GM23338 (cell line): ENCODE measurements around the gene C12orf56. TPM values are rescaled to one million over a fixed set of nuclear protein-coding genes. Genes with fewer than 3 reads are reported as not detected.

Experiments
- ATAC-seq: fragments of 200-7000 bp; cut with Tn5 transposase; 3 replicates; pipeline ENCODE4 v1.9.1; 2020
- DNase-seq: peaks from one replicate; pipeline ENCODE4 v3.0.0-alpha.2; 2015; ENCODE audit warnings: low spot score
- H2AFZ ChIP-seq: fragments of 200-600 bp; sonication (generic); 2 replicates; pipeline ENCODE4 v1.8.0; 2016; ENCODE audit warnings: antibody characterized with exemption, mild to moderate bottlenecking, moderate library complexity
- H3F3A ChIP-seq: fragments of 200-600 bp; sonication (generic); replicated peaks from 2 replicates; pipeline ENCODE4 v1.8.0; 2017; ENCODE audit warnings: antibody characterized with exemption, mixed run types, low read depth
- H3K27ac ChIP-seq: fragments of 200-600 bp; sonication (generic); 2 replicates; pipeline ENCODE4 v1.6.1; 2016; ENCODE audit warnings: low read depth
- H3K27me3 ChIP-seq: fragments of 200-600 bp; sonication (generic); 2 replicates; pipeline ENCODE4 v1.8.0; 2016; ENCODE audit warnings: mild to moderate bottlenecking, mixed run types, moderate library complexity; ENCODE audit not compliant: insufficient read depth
- H3K36me3 ChIP-seq: fragments of 200-600 bp; sonication (generic); 2 replicates; pipeline ENCODE4 v1.8.0; 2016; ENCODE audit warnings: mild to moderate bottlenecking; ENCODE audit not compliant: insufficient read depth
- H3K4me1 ChIP-seq: fragments of 200-600 bp; sonication (generic); 2 replicates; pipeline ENCODE4 v1.8.0; 2016; ENCODE audit warnings: mild to moderate bottlenecking, moderate library complexity; ENCODE audit not compliant: insufficient read depth
- H3K4me2 ChIP-seq: fragments of 200-600 bp; sonication (generic); 2 replicates; pipeline ENCODE4 v1.7.1; 2017; ENCODE audit warnings: mixed run types
- H3K4me3 ChIP-seq: fragments of 200-600 bp; sonication (generic); 2 replicates; pipeline ENCODE4 v1.6.1; 2016; ENCODE audit warnings: mixed run types
- H3K79me2 ChIP-seq: fragments of 200-600 bp; sonication (generic); replicated peaks from 2 replicates; pipeline ENCODE4 v1.8.0; 2017; ENCODE audit warnings: mild to moderate bottlenecking; ENCODE audit not compliant: insufficient read depth
- H3K9me2 ChIP-seq: fragments of 200-600 bp; sonication (generic); 2 replicates; pipeline ENCODE4 v1.8.0; 2017; ENCODE audit not compliant: insufficient read depth
- H4K20me1 ChIP-seq: fragments of 200-600 bp; sonication (generic); replicated peaks from 2 replicates; pipeline ENCODE4 v1.8.0; 2017; ENCODE audit warnings: mild to moderate bottlenecking; ENCODE audit not compliant: insufficient read depth
- H3K27ac Mint-ChIP-seq: 2 replicates; pipeline ENCODE4 v1.8.0; 2020; ENCODE audit warnings: inconsistent platforms, mild to moderate bottlenecking, moderate library complexity, mixed read lengths
- H3K27me3 Mint-ChIP-seq: 3 replicates; pipeline ENCODE4 v1.8.0; 2022; ENCODE audit warnings: low read depth, mild to moderate bottlenecking, moderate library complexity, mixed read lengths, inconsistent platforms; ENCODE audit not compliant: insufficient read depth, poor library complexity
- H3K36me3 Mint-ChIP-seq: 3 replicates; pipeline ENCODE4 v1.8.0; 2021; ENCODE audit warnings: low read depth, mild to moderate bottlenecking, inconsistent platforms, moderate library complexity, mixed read lengths
- H3K4me1 Mint-ChIP-seq: 3 replicates; pipeline ENCODE4 v1.8.0; 2020; ENCODE audit warnings: mild to moderate bottlenecking, inconsistent platforms, mixed read lengths
- H3K4me3 Mint-ChIP-seq: 3 replicates; pipeline ENCODE4 v1.8.0; 2021; ENCODE audit warnings: moderate library complexity, mild to moderate bottlenecking, inconsistent platforms, mixed read lengths
- H3K9me3 Mint-ChIP-seq: 3 replicates; pipeline ENCODE4 v1.8.0; 2020; ENCODE audit warnings: moderate library complexity, mild to moderate bottlenecking, inconsistent platforms, mixed read lengths
- CREB1 ChIP-seq: fragments of 250-450 bp; sonication (Bioruptor Pico); IDR thresholded peaks from 2 replicates; pipeline ENCODE4 v1.5.0; 2020; ENCODE audit warnings: low read depth, mild to moderate bottlenecking, moderate library complexity
- CTCF ChIP-seq, 2 experiments: fragments of 200-600 bp in 1 of 2; sonication (generic) in 1 of 2; conservative IDR thresholded peaks; 2 replicates each; pipeline versions ENCODE4 v1.5.1 to v1.6.1; 2016 to 2017; ENCODE audit warnings: antibody characterized with exemption in 2 of 2, low read depth in 2 of 2, mild to moderate bottlenecking in 2 of 2, moderate library complexity in 1 of 2
- ETS1 ChIP-seq: IDR thresholded peaks from 2 replicates; pipeline ENCODE4 v1.6.1; 2016; ENCODE audit warnings: antibody characterized with exemption
- EZH2 ChIP-seq: fragments of 200-600 bp; sonication (generic); IDR thresholded peaks from one replicate; pipeline ENCODE4 v1.8.0; 2017; ENCODE audit warnings: antibody characterized with exemption, mild to moderate bottlenecking, low read depth; ENCODE audit not compliant: unreplicated experiment
- EZH2phosphoT487 ChIP-seq: fragments of 200-600 bp; sonication (generic); IDR thresholded peaks from one replicate; pipeline ENCODE4 v1.8.1; 2018; ENCODE audit warnings: antibody characterized with exemption; ENCODE audit not compliant: unreplicated experiment
- JUNB ChIP-seq: IDR thresholded peaks from one replicate; pipeline ENCODE4 v1.6.1; 2016; ENCODE audit warnings: antibody characterized with exemption; ENCODE audit not compliant: unreplicated experiment
- NANOG ChIP-seq: IDR thresholded peaks from 2 replicates; pipeline ENCODE4 v1.6.1; 2016; ENCODE audit warnings: antibody characterized with exemption, borderline replicate concordance
- POLR2AphosphoS5 ChIP-seq: IDR thresholded peaks from 2 replicates; pipeline ENCODE4 v1.6.1; 2016; ENCODE audit warnings: antibody characterized with exemption, low read depth
- REST ChIP-seq: IDR thresholded peaks from one replicate; pipeline ENCODE4 v1.6.1; 2018; ENCODE audit warnings: antibody characterized with exemption; ENCODE audit not compliant: unreplicated experiment
- STAT1 ChIP-seq: IDR thresholded peaks from one replicate; pipeline ENCODE4 v1.6.1; 2016; ENCODE audit warnings: antibody characterized with exemption; ENCODE audit not compliant: unreplicated experiment
- ZNF114 ChIP-seq: fragments of 250-450 bp; sonication (Bioruptor Pico); IDR thresholded peaks from 2 replicates; pipeline ENCODE4 v1.5.0; 2020; ENCODE audit warnings: mild to moderate bottlenecking, moderate library complexity
- ZNF331 ChIP-seq: fragments of 250-450 bp; sonication (Bioruptor Pico); IDR thresholded peaks from 2 replicates; pipeline ENCODE4 v1.5.0; 2020; ENCODE audit warnings: low read depth, mild to moderate bottlenecking, moderate library complexity
- ZNF462 ChIP-seq: fragments of 250-450 bp; sonication (Bioruptor Pico); IDR thresholded peaks from 2 replicates; pipeline ENCODE4 v1.5.0; 2020; ENCODE audit warnings: mild to moderate bottlenecking, moderate library complexity
- polyA plus RNA-seq: library from polyadenylated mRNA; unstranded; fragments of >200 nt; fragmentation: Nextera tagmentation; extraction: Ambion mirVana; gene quantifications from 2 replicates; pipeline ENCODE4 v1.2.1, GENCODE V29; 2016
- total RNA-seq: library from RNA; depleted of rRNA; stranded (reverse); fragments of >200 nt; shearing (Covaris generic); gene quantifications from 2 replicates; pipeline ENCODE4 v1.2.3, GENCODE V29; 2014

The C12orf56 gene
- total and polyA plus RNA-seq, 2 experiments from 2014 or later = 6.4 to 9.3 TPM

GRCh38 chr12:64395739-64396138 is 5.2 kb upstream of the C12orf56 start:
- DNase-seq = no peak
- peaks cover 7% of the 10 kb centered on the region; the same call in 1 of the 2 replicates for H3K27me3 ChIP-seq
- no peaks in the 10 kb centered on the region for H3K9me2 ChIP-seq
- H3K27ac ChIP-seq = no peak overlapping the region
- no peaks in the 10 kb centered on the region for H3K79me2 ChIP-seq
- peaks cover 9% of the 10 kb centered on the region for H3K27me3 Mint-ChIP-seq
- no peak overlapping the region for H3K27ac Mint-ChIP-seq
- H3K36me3 ChIP-seq = no peaks in the 10 kb centered on the region
- H3K4me1 ChIP-seq = peaks cover 8% of the 10 kb centered on the region; the same call in 1 of the 2 replicates
- no peaks in the 10 kb centered on the region for H3F3A ChIP-seq
- no peaks in the 10 kb centered on the region for H3K36me3 Mint-ChIP-seq
- no peaks in the 10 kb centered on the region for H3K9me3 Mint-ChIP-seq
- no peak for ATAC-seq
- no peak overlapping the region for H3K4me3 Mint-ChIP-seq
- no peak overlapping the region for H3K4me3 ChIP-seq
- TF ChIP-seq ZNF331 (CRISPR knock-in tag) = no peak
- no peak for TF ChIP-seq NANOG
- no peak for TF ChIP-seq EZH2phosphoT487
- TF ChIP-seq POLR2AphosphoS5 = no peak
- no peak for TF ChIP-seq EZH2
- no peak for TF ChIP-seq CTCF (conservative IDR thresholded peaks at IDR 0.05; ENCODE audit: low read depth in 2 of 2)
- TF ChIP-seq CREB1 (CRISPR knock-in tag) = no peak
- no peak for TF ChIP-seq ZNF462 (CRISPR knock-in tag)
- TF ChIP-seq JUNB = no peak
- TF ChIP-seq STAT1 = no peak
- TF ChIP-seq ZNF114 (CRISPR knock-in tag) = no peak
- no peak for TF ChIP-seq ETS1
- no peak for TF ChIP-seq REST
- no peaks in the 10 kb centered on the region for H4K20me1 ChIP-seq
- no peak overlapping the region for H2AFZ ChIP-seq
- peaks cover 15% of the 10 kb centered on the region for H3K4me1 Mint-ChIP-seq
- H3K4me2 ChIP-seq = no peak overlapping the region
